Measurements from ENCODE around the gene PELI2.

GRCh38 chr14:56136571-56137452 is 18.6 kb downstream of the PELI2 start:
- no peak for TF ChIP-seq ZNF175 (tag by site-specific recombination; IDR thresholded peaks at IDR 0.05)
- TF ChIP-seq CTCF (tag by site-specific recombination; IDR thresholded peaks at IDR 0.05) = no peak
- no peak for TF ChIP-seq ZNF776 (tag by site-specific recombination; IDR thresholded peaks at IDR 0.05; ENCODE audit: borderline replicate concordance)
- no peak for TF ChIP-seq ZNF24 (tag by site-specific recombination; IDR thresholded peaks at IDR 0.05)
